ENCODE measurements around the gene SELENOP.
"Not testable (repeated sequence)": the region's sequence is repeated elsewhere in the genome, so short reads cannot be mapped to it uniquely, and the experiment has no call there.

Gene SELENOP

DNA sequence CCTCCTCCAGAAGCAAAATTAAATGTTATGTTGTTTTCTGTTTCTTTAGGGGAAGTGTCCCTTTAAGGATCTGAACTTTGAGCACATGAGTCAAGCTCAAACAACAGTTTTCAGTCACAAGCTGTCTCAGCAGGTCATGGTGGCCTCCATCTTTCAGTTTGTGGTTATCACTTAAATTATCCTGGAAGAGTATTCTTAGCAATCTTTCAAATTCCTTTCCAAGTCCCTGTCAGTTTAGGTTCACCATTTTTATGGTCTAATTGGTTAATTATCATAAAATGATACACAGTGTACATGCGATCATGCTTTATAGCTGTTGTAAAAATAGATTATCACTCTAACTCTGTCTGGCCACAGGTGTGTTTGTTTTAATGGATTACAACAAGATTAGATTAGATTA lies 43.1 kb upstream of the SELENOP start:
- Histone ChIP-seq H3K27ac (no peak overlapping the region), H3K4me1 (peaks cover 0 to 8% (median 0%) of the 10 kb centered on the region in 4 donors), H3K27me3 (no peaks in the 10 kb centered on the region), H3K9me3 (no peaks in the 10 kb centered on the region), H3K36me3 (no peaks in the 10 kb centered on the region), H3K4me3 (no peak overlapping the region)
- no peak for TF ChIP-seq CTCF (IDR thresholded peaks at IDR 0.05)
- intact Hi-C loops (cut with DNase I; ENCODE audit: low total_unique reads), result no loop called here
- DNase-seq, result no peak

- no peak for DNase-seq
- intact Hi-C loops (cut with DNase I; ENCODE audit: low total_unique reads), result no loop called here
- Histone ChIP-seq H3K27ac (no peak overlapping the region), H3K9me3 (no peaks in the 10 kb centered on the region), H3K27me3 (no peaks in the 10 kb centered on the region), H3K4me3 (no peak overlapping the region), H3K36me3 (no peaks in the 10 kb centered on the region), H3K4me1 (no peaks in the 10 kb centered on the region)
- TF ChIP-seq CTCF (IDR thresholded peaks at IDR 0.05), result no peak
These were observed 41.1 kb upstream of the SELENOP start for GRCh38 chr5:42852826-42853225.

DNA sequence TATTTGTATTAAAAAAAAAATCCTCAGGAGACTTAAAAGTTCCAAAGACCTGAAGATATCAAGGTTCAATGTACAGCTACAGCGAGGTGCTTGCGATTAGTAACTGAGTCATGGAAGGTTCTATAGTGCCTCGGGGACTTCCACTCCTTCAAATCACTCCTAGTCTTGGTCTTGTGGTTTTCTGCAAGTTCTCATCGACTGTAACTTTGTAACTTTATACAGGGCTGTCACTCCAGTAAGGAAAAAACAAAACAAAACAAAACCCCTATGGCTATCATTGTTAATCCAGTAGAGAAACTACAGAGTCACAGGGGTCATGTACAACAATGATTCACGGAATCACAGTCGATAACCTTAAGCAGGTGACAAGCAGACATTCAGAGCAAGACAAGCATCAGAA lies 39.8 kb upstream of the SELENOP start:
- Histone ChIP-seq H3K4me3 (no peak overlapping the region), H3K36me3 (no peaks in the 10 kb centered on the region), H3K27me3 (no peaks in the 10 kb centered on the region), H3K4me1 (no peaks in the 10 kb centered on the region), H3K27ac (no peak overlapping the region), H3K9me3 (no peaks in the 10 kb centered on the region)
- DNase-seq, result no peak
- intact Hi-C loops (cut with DNase I; ENCODE audit: low total_unique reads), result no loop called here
- no peak for TF ChIP-seq CTCF (IDR thresholded peaks at IDR 0.05)

DNA sequence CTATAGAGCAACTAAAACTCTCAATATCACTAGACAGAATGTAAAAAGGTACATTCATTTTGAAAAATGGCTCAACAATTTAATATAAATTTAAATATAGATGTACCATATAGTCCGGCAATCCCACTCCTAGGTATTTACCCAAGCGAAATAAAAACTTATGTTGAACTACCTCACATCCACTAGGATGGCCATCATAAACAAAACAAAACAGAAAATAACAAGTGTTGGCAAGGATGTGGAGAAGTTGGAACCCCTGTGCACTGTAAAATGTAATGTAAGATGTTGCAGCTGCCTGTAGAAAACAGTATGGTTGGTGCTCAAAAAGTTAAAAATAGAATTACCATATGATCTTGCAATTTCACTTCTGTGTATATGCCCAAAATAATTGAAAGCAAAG lies 36.9 kb upstream of the SELENOP start:
- H3K4me3 ChIP-seq, result no peak overlapping the region
- H3K27me3 ChIP-seq, result no peaks in the 10 kb centered on the region
- no peaks in the 10 kb centered on the region for H3K4me1 ChIP-seq
- H3K9me3 ChIP-seq, result no peaks in the 10 kb centered on the region
- intact Hi-C loops (cut with DNase I; ENCODE audit: low total_unique reads), result no loop called here
- TF ChIP-seq CTCF (IDR thresholded peaks at IDR 0.05), result no peak
- DNase-seq, result no peak
- no peaks in the 10 kb centered on the region for H3K36me3 ChIP-seq
- H3K27ac ChIP-seq, result no peak overlapping the region

GRCh38 chr5:42844408-42844807 lies 32.7 kb upstream of the SELENOP start:
- H3K27me3 ChIP-seq; intact Hi-C loops (cut with DNase I; ENCODE audit: low total_unique reads); DNase-seq; H3K9me3 ChIP-seq; H3K4me3 ChIP-seq; H3K36me3 ChIP-seq; H3K27ac ChIP-seq: not testable (repeated sequence)
- H3K4me1 ChIP-seq, result peaks cover 0 to 30% (median 6%) of the 10 kb centered on the region in 4 donors

GRCh38 chr5:42843675-42844292 lies 32.1 kb upstream of the SELENOP start:
- Histone ChIP-seq H3K27me3 (no peaks in the 10 kb centered on the region), H3K4me1 (peaks cover 0 to 30% (median 6%) of the 10 kb centered on the region in 4 donors), H3K4me3 (no peak overlapping the region), H3K36me3 (no peaks in the 10 kb centered on the region), H3K9me3 (no peaks in the 10 kb centered on the region), H3K27ac (no peak overlapping the region)
- intact Hi-C loops (cut with DNase I; ENCODE audit: low total_unique reads), result no loop called here
- TF ChIP-seq CTCF (IDR thresholded peaks at IDR 0.05), result no peak
- DNase-seq, result no peak
